ENCODE results near the gene CLPTM1.

DNA sequence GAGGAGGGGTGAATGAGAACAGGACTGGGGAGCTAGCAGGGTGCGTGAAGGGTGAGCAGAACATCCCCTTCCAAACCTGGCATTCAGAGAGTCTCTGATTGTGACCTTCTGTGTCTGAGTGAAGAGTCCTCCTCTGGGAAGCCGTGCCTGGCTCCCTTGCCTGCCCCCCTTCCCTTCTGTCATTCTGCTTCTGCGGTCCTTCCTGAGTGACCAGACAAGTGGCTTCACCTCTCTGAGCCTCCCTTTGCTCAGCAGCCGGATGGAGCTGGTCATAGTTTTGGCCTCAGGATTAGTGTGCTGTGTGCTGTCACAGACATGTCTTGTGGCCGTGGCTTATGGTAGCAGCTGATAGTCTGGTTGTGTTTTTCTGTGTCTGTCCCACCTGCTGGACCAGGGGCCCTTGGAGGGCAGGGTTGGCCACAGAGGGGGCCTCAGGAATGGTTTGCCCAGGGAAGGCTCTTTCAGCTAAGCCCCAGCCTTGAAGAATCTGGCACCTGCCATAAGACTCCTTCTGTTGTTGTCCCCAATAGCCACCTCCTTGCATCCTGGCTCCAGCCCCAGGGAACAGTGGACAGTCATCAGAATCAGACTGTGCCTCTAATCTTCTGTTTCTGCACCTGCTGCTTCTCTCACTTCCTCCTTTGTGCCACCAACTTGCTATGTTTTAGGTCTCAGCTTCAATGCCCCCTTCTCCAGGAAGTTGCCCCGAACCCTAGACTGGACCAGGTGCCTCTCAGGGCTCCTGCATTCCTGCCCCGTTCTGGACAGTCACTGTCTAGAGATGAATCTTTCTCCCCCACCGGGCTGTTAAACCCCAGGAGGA, 5.9 kb downstream of the CLPTM1 start:
- TF ChIP-seq, protein P1, sequence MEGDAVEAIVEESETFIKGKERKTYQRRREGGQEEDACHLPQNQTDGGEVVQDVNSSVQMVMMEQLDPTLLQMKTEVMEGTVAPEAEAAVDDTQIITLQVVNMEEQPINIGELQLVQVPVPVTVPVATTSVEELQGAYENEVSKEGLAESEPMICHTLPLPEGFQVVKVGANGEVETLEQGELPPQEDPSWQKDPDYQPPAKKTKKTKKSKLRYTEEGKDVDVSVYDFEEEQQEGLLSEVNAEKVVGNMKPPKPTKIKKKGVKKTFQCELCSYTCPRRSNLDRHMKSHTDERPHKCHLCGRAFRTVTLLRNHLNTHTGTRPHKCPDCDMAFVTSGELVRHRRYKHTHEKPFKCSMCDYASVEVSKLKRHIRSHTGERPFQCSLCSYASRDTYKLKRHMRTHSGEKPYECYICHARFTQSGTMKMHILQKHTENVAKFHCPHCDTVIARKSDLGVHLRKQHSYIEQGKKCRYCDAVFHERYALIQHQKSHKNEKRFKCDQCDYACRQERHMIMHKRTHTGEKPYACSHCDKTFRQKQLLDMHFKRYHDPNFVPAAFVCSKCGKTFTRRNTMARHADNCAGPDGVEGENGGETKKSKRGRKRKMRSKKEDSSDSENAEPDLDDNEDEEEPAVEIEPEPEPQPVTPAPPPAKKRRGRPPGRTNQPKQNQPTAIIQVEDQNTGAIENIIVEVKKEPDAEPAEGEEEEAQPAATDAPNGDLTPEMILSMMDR (IDR thresholded peaks at IDR 0.05) = no peak
- TF ChIP-seq EZH2 (IDR thresholded peaks at IDR 0.05; ENCODE audit: borderline replicate concordance, insufficient read depth, low read depth, low read length, poor library complexity, severe bottlenecking) = no peak
